Measurements from ENCODE around the gene SOHLH1. TPM values are rescaled to one million over a fixed set of nuclear protein-coding genes. Genes with fewer than 3 reads are reported as not detected.
"Not testable (repeated sequence)": the region's sequence is repeated elsewhere in the genome, so short reads cannot be mapped to it uniquely, and the experiment has no call there.

The SOHLH1 gene
- total RNA-seq, 1 experiment from 2014 or later: not detected

DNA sequence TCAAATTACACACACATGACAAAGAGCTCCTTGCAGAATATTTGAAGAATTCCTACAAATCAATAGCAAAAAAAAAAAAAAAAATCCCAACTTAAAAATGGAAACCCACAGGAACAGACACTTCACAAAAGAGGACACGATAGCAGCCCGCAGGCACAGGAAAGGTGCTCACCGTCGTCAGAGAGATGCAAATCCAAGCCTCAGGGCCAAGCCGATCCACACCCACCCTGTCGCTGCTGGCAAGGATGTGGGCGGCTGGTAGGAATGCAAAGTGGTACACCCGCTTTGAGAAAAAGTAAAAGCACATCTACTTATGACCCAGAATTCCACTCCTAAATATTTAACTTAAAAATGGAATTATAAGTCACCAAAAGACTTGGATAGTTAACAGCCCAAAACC is 25.3 kb downstream of the SOHLH1 start:
- Histone ChIP-seq H3K4me1 (replicated peaks) (no peaks in the 10 kb centered on the region), H3K4me3 (no peak overlapping the region), H3K27ac (no peak overlapping the region), H3K27me3 (replicated peaks) (peaks cover 4% of the 10 kb centered on the region; the same call in 1 of the 2 replicates), H3K36me3 (no peaks in the 10 kb centered on the region), H3K9me3 (replicated peaks) (no peaks in the 10 kb centered on the region)
- DNase-seq (ENCODE audit: low read depth in 1 of 2, low spot score in 2 of 2): no peak

DNA sequence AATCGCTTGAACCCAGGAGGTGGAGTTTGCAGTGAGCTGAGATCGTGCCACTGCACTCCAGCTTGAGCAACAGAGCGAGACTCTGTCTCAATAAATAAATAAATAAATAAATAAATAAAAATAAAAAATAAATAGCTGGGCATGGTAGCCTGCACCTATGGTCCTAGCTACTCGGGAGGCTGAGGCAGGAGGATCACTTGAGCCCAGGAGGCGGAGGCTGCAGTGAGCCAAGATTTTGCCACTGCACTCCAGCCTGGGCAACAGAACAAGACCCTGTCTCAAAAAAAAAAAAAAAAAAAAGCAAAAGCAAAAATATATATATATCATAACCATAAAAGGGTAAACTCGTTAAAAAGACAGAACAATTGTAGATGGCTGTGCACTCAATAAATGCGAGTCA is 26.5 kb downstream of the SOHLH1 start:
- H3K27ac ChIP-seq; DNase-seq (ENCODE audit: low read depth in 1 of 2, low spot score in 2 of 2); H3K9me3 ChIP-seq (replicated peaks); H3K36me3 ChIP-seq; H3K4me1 ChIP-seq (replicated peaks); H3K4me3 ChIP-seq; H3K27me3 ChIP-seq (replicated peaks): not testable (repeated sequence)

- no peaks in the 10 kb centered on the region for H3K9me3 ChIP-seq (replicated peaks)
- DNase-seq (ENCODE audit: low read depth in 1 of 2, low spot score in 2 of 2): no peak
Measured at GRCh38 chr9:135671591-135672041, 27.7 kb downstream of the SOHLH1 start.

GRCh38 chr9:135670721-135671590 is 28.3 kb downstream of the SOHLH1 start:
- H3K9me3 ChIP-seq (replicated peaks): no peaks in the 10 kb centered on the region
- no peak overlapping the region for H3K27ac ChIP-seq
- peaks cover 4% of the 10 kb centered on the region; the same call in 1 of the 2 replicates for H3K27me3 ChIP-seq (replicated peaks)
- H3K4me3 ChIP-seq: no peak overlapping the region
- no peak for DNase-seq (ENCODE audit: low read depth in 1 of 2, low spot score in 2 of 2)
- no peaks in the 10 kb centered on the region for H3K4me1 ChIP-seq (replicated peaks)
- no peaks in the 10 kb centered on the region for H3K36me3 ChIP-seq

More at GRCh38 chr9:135671591-135672041, 27.7 kb downstream of the SOHLH1 start:
- no peak overlapping the region for H3K27ac ChIP-seq
- H3K36me3 ChIP-seq: no peaks in the 10 kb centered on the region
- no peak overlapping the region for H3K4me3 ChIP-seq
- peaks cover 4% of the 10 kb centered on the region; the same call in 1 of the 2 replicates for H3K27me3 ChIP-seq (replicated peaks)
- H3K4me1 ChIP-seq (replicated peaks): no peaks in the 10 kb centered on the region

GRCh38 chr9:135669616-135670285 is 29.5 kb downstream of the SOHLH1 start:
- Histone ChIP-seq H3K4me1 (replicated peaks) (no peaks in the 10 kb centered on the region), H3K9me3 (replicated peaks) (no peaks in the 10 kb centered on the region), H3K27ac (no peak overlapping the region), H3K4me3 (no peak overlapping the region), H3K36me3 (no peaks in the 10 kb centered on the region), H3K27me3 (replicated peaks) (peaks cover 12% of the 10 kb centered on the region)
- DNase-seq (ENCODE audit: low read depth in 1 of 2, low spot score in 2 of 2): no peak

- H3K9me3 ChIP-seq (replicated peaks); H3K4me3 ChIP-seq; H3K27ac ChIP-seq; DNase-seq (ENCODE audit: low read depth in 1 of 2, low spot score in 2 of 2); H3K36me3 ChIP-seq; H3K4me1 ChIP-seq (replicated peaks): not testable (repeated sequence)
- peaks cover 12% of the 10 kb centered on the region for H3K27me3 ChIP-seq (replicated peaks)
Measured at GRCh38 chr9:135669018-135669417, 30.3 kb downstream of the SOHLH1 start.

- DNase-seq (ENCODE audit: low read depth in 1 of 2, low spot score in 2 of 2): no peak
- no peaks in the 10 kb centered on the region for H3K4me1 ChIP-seq (replicated peaks)
Measured at GRCh38 chr9:135667463-135668001, 31.7 kb downstream of the SOHLH1 start.

DNA sequence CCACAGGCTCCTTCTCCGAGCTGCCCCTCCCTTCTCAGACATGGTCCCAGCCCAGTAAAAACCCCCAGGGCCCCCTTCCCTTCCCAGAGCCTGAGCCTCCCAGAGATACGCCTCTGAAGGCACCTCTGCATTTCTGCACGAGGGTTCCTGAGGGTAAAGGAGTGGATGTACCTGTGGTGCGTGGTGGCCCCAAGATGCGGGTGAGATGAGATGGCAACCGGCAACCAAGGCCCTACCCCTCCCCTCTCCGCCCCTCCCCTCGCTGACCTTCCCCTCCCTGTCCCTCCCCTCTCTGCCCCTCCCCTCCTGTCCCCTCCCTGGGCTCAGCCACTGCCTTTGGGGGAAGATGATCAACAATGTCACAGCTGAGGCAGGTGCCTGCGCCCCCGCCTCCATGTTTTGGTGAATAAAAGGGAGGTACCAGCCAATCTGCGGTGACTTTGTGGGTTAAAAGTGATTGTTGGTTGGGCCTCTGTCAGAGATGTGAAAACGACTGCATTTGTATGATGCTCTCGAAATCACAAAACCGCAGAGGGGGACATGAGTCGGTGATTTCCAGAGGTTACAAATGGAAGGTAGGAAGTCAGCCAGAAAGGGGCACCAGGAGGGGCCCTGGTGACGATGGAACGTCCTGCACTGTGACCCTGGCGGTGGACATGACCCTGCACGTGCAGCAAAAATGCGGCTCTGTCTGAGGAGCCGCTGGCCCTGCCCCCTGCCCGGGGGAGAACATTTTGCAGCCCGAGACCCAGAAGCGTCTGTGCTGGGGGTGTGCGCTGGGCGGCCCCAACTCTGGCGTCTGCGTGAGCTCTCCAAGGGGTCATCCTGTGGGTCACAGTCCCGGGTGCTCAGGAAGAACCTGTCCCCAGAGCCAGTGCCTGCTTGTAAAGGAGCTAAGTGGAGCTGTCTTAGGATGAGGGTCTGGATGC is 32.5 kb downstream of the SOHLH1 start:
- no peak overlapping the region for H3K4me3 ChIP-seq
- peaks cover 8% of the 10 kb centered on the region for H3K27me3 ChIP-seq (replicated peaks)
- H3K9me3 ChIP-seq (replicated peaks): no peaks in the 10 kb centered on the region
- H3K27ac ChIP-seq: no peak overlapping the region
- DNase-seq (ENCODE audit: low read depth in 1 of 2, low spot score in 2 of 2): no peak
- H3K4me1 ChIP-seq (replicated peaks): no peaks in the 10 kb centered on the region
- H3K36me3 ChIP-seq: no peaks in the 10 kb centered on the region

More at GRCh38 chr9:135667463-135668001, 31.7 kb downstream of the SOHLH1 start:
- Histone ChIP-seq H3K27ac (no peak overlapping the region), H3K27me3 (replicated peaks) (peaks cover 8% of the 10 kb centered on the region), H3K36me3 (no peaks in the 10 kb centered on the region), H3K4me3 (no peak overlapping the region), H3K9me3 (replicated peaks) (no peaks in the 10 kb centered on the region)

GRCh38 chr9:135665795-135666189 is 33.5 kb downstream of the SOHLH1 start:
- Histone ChIP-seq H3K27me3 (replicated peaks) (peaks cover 8% of the 10 kb centered on the region), H3K36me3 (no peaks in the 10 kb centered on the region), H3K9me3 (replicated peaks) (no peaks in the 10 kb centered on the region), H3K4me1 (replicated peaks) (no peaks in the 10 kb centered on the region), H3K4me3 (no peak overlapping the region), H3K27ac (no peak overlapping the region)
- DNase-seq (ENCODE audit: low read depth in 1 of 2, low spot score in 2 of 2): no peak

DNA sequence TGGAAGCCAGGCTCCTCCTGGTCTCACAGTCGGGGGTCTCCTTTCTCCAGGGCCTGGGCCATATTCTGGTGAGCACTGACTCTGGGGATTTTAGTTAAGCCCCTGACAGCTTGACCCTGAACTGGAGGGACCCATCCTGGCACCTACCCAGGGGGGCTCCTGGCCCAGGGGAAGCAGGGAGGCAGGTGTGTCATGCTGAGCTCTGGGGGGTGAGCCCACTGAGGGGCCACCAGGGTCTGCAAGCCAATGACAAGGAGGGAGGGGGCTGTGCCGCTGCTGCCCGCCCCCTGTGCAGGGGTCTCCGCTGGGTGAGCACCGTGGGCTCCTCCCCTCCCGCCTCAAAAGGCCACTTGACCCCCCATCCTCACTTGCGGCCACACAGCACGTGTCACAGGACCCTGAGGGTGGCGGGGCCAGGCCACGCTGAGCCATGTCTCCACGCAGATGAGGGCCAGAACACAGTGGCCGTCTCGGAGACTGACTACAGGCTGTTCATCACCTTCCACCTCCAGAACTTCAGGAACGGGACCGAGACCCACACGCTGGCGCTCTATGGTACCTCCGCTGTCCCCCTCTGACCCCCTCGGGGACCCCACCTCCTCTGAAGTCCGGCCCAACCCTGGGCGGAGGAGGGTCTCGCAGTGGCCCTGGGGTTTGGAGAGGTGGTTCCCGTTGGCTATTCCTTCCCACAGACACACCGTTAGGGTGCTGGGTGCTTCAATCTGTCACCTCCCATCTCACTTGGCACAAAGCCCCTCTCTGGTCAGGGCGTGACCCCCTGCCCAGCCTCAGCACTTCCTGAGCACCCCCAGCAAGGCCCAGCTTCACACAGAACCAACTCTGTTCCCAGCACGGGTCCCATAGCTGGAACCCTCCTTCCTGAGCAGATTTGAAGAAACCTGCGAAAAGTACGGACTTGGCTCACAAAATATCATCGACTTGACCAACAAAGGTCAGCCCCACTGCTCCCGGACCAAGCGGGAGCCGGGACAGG is 34.2 kb downstream of the SOHLH1 start:
- DNase-seq (ENCODE audit: low read depth in 1 of 2, low spot score in 2 of 2): no peak
- H3K27me3 ChIP-seq (replicated peaks): peaks cover 8% of the 10 kb centered on the region
- no peaks in the 10 kb centered on the region for H3K36me3 ChIP-seq
- H3K27ac ChIP-seq: no peak overlapping the region
- H3K9me3 ChIP-seq (replicated peaks): no peaks in the 10 kb centered on the region
- no peaks in the 10 kb centered on the region for H3K4me1 ChIP-seq (replicated peaks)
- H3K4me3 ChIP-seq: no peak overlapping the region

GRCh38 chr9:135664266-135664665 is 35.0 kb downstream of the SOHLH1 start:
- DNase-seq (ENCODE audit: low read depth in 1 of 2, low spot score in 2 of 2): no peak
- Histone ChIP-seq H3K36me3 (no peaks in the 10 kb centered on the region), H3K27ac (no peak overlapping the region), H3K9me3 (replicated peaks) (no peaks in the 10 kb centered on the region), H3K4me3 (no peak overlapping the region), H3K4me1 (replicated peaks) (no peaks in the 10 kb centered on the region), H3K27me3 (replicated peaks) (peaks cover 8% of the 10 kb centered on the region)

GRCh38 chr9:135663857-135664256 is 35.4 kb downstream of the SOHLH1 start:
- Histone ChIP-seq H3K9me3 (replicated peaks) (no peaks in the 10 kb centered on the region), H3K4me1 (replicated peaks) (no peaks in the 10 kb centered on the region)
- DNase-seq (ENCODE audit: low read depth in 1 of 2, low spot score in 2 of 2): no peak

More at GRCh38 chr9:135663857-135664256, 35.4 kb downstream of the SOHLH1 start:
- Histone ChIP-seq H3K4me3 (no peak overlapping the region), H3K27me3 (replicated peaks) (peaks cover 8% of the 10 kb centered on the region), H3K36me3 (no peaks in the 10 kb centered on the region), H3K27ac (no peak overlapping the region)
